Measurements from ENCODE around the gene POU2AF2. TPM values are rescaled to one million over a fixed set of nuclear protein-coding genes. Genes with fewer than 3 reads are reported as not detected.
A peak's percentile ranks its signal among the peaks of the same experiment; 100 is the strongest.

The POU2AF2 gene
- total and polyA plus RNA-seq, 2 of the 8 experiments (the other 6 are each of a cell fraction or from before 2014, with no cell fraction given), result not detected

DNA sequence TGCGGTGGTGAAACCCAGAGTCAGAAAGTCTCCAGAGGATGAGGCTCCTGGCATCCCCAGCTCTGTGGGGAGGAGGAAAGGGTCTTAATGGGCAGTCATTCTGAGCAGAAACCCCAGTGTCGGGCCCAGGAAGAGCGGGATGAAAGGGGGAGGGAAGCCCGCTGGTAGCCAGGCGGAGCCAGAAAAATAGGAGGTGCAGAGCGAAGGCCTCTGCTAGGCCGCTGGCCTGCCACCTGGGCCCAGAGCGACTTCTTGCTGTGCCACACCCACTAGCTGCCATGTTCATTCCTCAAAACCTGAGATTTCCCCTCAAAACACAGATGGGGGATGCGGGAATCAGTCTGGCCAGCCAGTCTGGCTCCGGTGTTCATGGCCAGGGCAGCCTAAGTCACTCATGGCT lies 52.2 kb downstream of the POU2AF2 start:
- H3K9ac ChIP-seq (replicated peaks in 1 of 4; ENCODE audit: extremely low read depth in 1 of 4, low read depth in 3 of 4, low read length in 3 of 4), result no peak overlapping the region
- no peaks in the 10 kb centered on the region for H3K36me3 ChIP-seq (ENCODE audit: control insufficient read depth in 2 of 4, insufficient read depth in 4 of 4, low read length in 3 of 4)
- H2AK5ac ChIP-seq (ENCODE audit: low read depth, low read length), result no peak overlapping the region
- ChIA-PET CTCF (ENCODE audit: partially characterized antibody) (interaction anchor here (1.3 to 4.8 kb wide), 6 partner anchors 13 to 148 kb away, joined by 4 to 34 read pairs (median 9); no protein-coding TSS in a partner anchor), POLR2A (ENCODE audit: partially characterized antibody) (interaction anchor here (0.8 kb wide), 1 partner anchor 132 kb away, joined by 3 read pairs; no protein-coding TSS in a partner anchor)
- 78% methylated on average over 10 of the region's 10 CpGs; no CpG with 5 or more reads in 1 of the 2 experiments for WGBS, 2 experiments (ENCODE audit: extremely low coverage in 1 of 2, insufficient coverage in 1 of 2, insufficient read length in 1 of 2, insufficient replicate concordance in 2 of 2, low coverage in 1 of 2, low lambda C conversion rate in 2 of 2, missing lambda C conversion rate in 1 of 2)
- no peak overlapping the region; the same call in 1 of the 2 replicates for H3K18ac ChIP-seq (ENCODE audit: extremely low read depth, low read length)
- H4K20me1 ChIP-seq (replicated peaks in 1 of 2; ENCODE audit: control insufficient read depth in 1 of 2, insufficient read depth in 2 of 2, low read length in 2 of 2), result no peaks in the 10 kb centered on the region
- no peak overlapping the region for H3K23ac ChIP-seq (ENCODE audit: insufficient read length)
- no peak overlapping the region for H3K56ac ChIP-seq (replicated peaks; ENCODE audit: insufficient read length, low read depth, low read length)
- H4K8ac ChIP-seq (ENCODE audit: extremely low read depth, insufficient read depth, low read length), result peak overlapping the region; percentile 42; the same call in 1 of the 2 replicates
- no peak overlapping the region for H3K4me3 ChIP-seq (ENCODE audit: extremely low read depth in 1 of 4, insufficient read depth in 2 of 4, low read depth in 3 of 4, low read length in 4 of 4)
- H3K4me1 ChIP-seq (replicated peaks in 1 of 4; ENCODE audit: control insufficient read depth in 3 of 4, insufficient read depth in 4 of 4, low read length in 3 of 4), result peaks cover 1 to 9% (median 6%) of the 10 kb centered on the region in 4 experiments; a peak in 6 of 7 replicates
- H3K9me3 ChIP-seq (ENCODE audit: insufficient read depth in 2 of 2, low read depth in 1 of 2, low read length in 1 of 2), result no peaks in the 10 kb centered on the region
- H3K4ac ChIP-seq (replicated peaks; ENCODE audit: insufficient read length, low read depth, low read length), result no peak overlapping the region
- no peak overlapping the region for H2BK12ac ChIP-seq (ENCODE audit: low read depth, low read length)
- FAIRE-seq (no peak), DNase-seq (ENCODE audit: low read depth in 1 of 2, low spot score in 2 of 2) (peak in 1 of 2 experiments; percentile 57)
- H3K79me2 ChIP-seq (ENCODE audit: control insufficient read depth in 1 of 2, insufficient read depth in 2 of 2, low read length in 2 of 2), result no peaks in the 10 kb centered on the region
- H2BK120ac ChIP-seq (replicated peaks; ENCODE audit: low read depth, low read length), result no peak overlapping the region
- no peak overlapping the region for H3K27ac ChIP-seq (ENCODE audit: low read depth, low read length)
- H3K27me3 ChIP-seq (replicated peaks in 1 of 4; ENCODE audit: control insufficient read depth in 3 of 4, extremely low read depth in 1 of 4, insufficient read depth in 3 of 4, low read length in 3 of 4), result peaks cover 0 to 33% (median 16%) of the 10 kb centered on the region in 4 experiments; a peak in 5 of 7 replicates
- no peaks in the 10 kb centered on the region for H3K79me1 ChIP-seq (ENCODE audit: low read depth, low read length)
- H3K14ac ChIP-seq (ENCODE audit: insufficient read length), result no peak overlapping the region
- H4K5ac ChIP-seq (ENCODE audit: insufficient read length, low read depth, low read length), result no peak overlapping the region
- H2BK5ac ChIP-seq (ENCODE audit: low read depth, low read length), result no peak overlapping the region
- H3K23me2 ChIP-seq (ENCODE audit: low read depth, low read length), result peaks cover 17% of the 10 kb centered on the region; the same call in 1 of the 2 replicates
- H3K4me2 ChIP-seq (ENCODE audit: insufficient read depth in 1 of 2, low read depth in 2 of 2, low read length in 2 of 2), result no peak overlapping the region; a peak in 1 of 4 replicates
- H2BK20ac ChIP-seq (ENCODE audit: low read length), result no peak overlapping the region
- H4K91ac ChIP-seq (replicated peaks; ENCODE audit: insufficient read length, low read length), result no peak overlapping the region
- peak overlapping the region; percentile 61; the same call in 1 of the 2 replicates for H2BK15ac ChIP-seq (ENCODE audit: low read length)
- TF ChIP-seq CREB1 (IDR thresholded peaks at IDR 0.05) (no peak), TAF7 (optimal IDR thresholded peaks at IDR 0.05; ENCODE audit: borderline replicate concordance, low read depth, low read length) (no peak), SRF (IDR thresholded peaks at IDR 0.05; ENCODE audit: low read depth, low read length) (no peak), RAD21 (IDR thresholded peaks at IDR 0.05 in 1 of 2, conservative IDR thresholded peaks at IDR 0.05 in 1 of 2; ENCODE audit: low read depth in 2 of 2, low read length in 2 of 2) (no peak), KDM4A (IDR thresholded peaks at IDR 0.05; ENCODE audit: low read depth, low read length, severe bottlenecking) (no peak), FOSL1 (IDR thresholded peaks at IDR 0.05; ENCODE audit: insufficient read depth, low read depth, low read length) (no peak), GABPA (IDR thresholded peaks at IDR 0.05; ENCODE audit: borderline replicate concordance, insufficient read depth, low read length) (no peak), GTF2F1 (IDR thresholded peaks at IDR 0.05; ENCODE audit: borderline replicate concordance, low read depth, low read length) (no peak), CBX5 (IDR thresholded peaks at IDR 0.05; ENCODE audit: low read depth, low read length) (no peak), CHD1 (IDR thresholded peaks at IDR 0.05; ENCODE audit: low read depth, low read length) (no peak), KDM1A (IDR thresholded peaks at IDR 0.05; ENCODE audit: borderline replicate concordance, low read length) (no peak), EGR1 (IDR thresholded peaks at IDR 0.05; ENCODE audit: borderline replicate concordance, low read depth, low read length) (no peak)
- H2AFZ ChIP-seq (ENCODE audit: low read length), result 0 out of 2 replicates have a peak overlapping the region, but pooled peaks have one; percentile 20

All from H1 (cell line).